GM23338 (cell line): ENCODE results near the gene CEBPG. TPM values are rescaled to one million over a fixed set of nuclear protein-coding genes. Genes with fewer than 3 reads are reported as not detected.

Experiments
- ATAC-seq: fragments of 200-7000 bp; cut with Tn5 transposase; 3 replicates; pipeline ENCODE4 v1.9.1; 2020
- DNase-seq: peaks from one replicate; pipeline ENCODE4 v3.0.0-alpha.2; 2015; ENCODE audit warnings: low spot score
- H2AFZ ChIP-seq: fragments of 200-600 bp; sonication (generic); 2 replicates; pipeline ENCODE4 v1.8.0; 2016; ENCODE audit warnings: antibody characterized with exemption, mild to moderate bottlenecking, moderate library complexity
- H3F3A ChIP-seq: fragments of 200-600 bp; sonication (generic); replicated peaks from 2 replicates; pipeline ENCODE4 v1.8.0; 2017; ENCODE audit warnings: antibody characterized with exemption, mixed run types, low read depth
- H3K27ac ChIP-seq: fragments of 200-600 bp; sonication (generic); 2 replicates; pipeline ENCODE4 v1.6.1; 2016; ENCODE audit warnings: low read depth
- H3K27me3 ChIP-seq: fragments of 200-600 bp; sonication (generic); 2 replicates; pipeline ENCODE4 v1.8.0; 2016; ENCODE audit warnings: mild to moderate bottlenecking, mixed run types, moderate library complexity; ENCODE audit not compliant: insufficient read depth
- H3K36me3 ChIP-seq: fragments of 200-600 bp; sonication (generic); 2 replicates; pipeline ENCODE4 v1.8.0; 2016; ENCODE audit warnings: mild to moderate bottlenecking; ENCODE audit not compliant: insufficient read depth
- H3K4me1 ChIP-seq: fragments of 200-600 bp; sonication (generic); 2 replicates; pipeline ENCODE4 v1.8.0; 2016; ENCODE audit warnings: mild to moderate bottlenecking, moderate library complexity; ENCODE audit not compliant: insufficient read depth
- H3K4me2 ChIP-seq: fragments of 200-600 bp; sonication (generic); 2 replicates; pipeline ENCODE4 v1.7.1; 2017; ENCODE audit warnings: mixed run types
- H3K4me3 ChIP-seq: fragments of 200-600 bp; sonication (generic); 2 replicates; pipeline ENCODE4 v1.6.1; 2016; ENCODE audit warnings: mixed run types
- H3K79me2 ChIP-seq: fragments of 200-600 bp; sonication (generic); replicated peaks from 2 replicates; pipeline ENCODE4 v1.8.0; 2017; ENCODE audit warnings: mild to moderate bottlenecking; ENCODE audit not compliant: insufficient read depth
- H3K9me2 ChIP-seq: fragments of 200-600 bp; sonication (generic); 2 replicates; pipeline ENCODE4 v1.8.0; 2017; ENCODE audit not compliant: insufficient read depth
- H4K20me1 ChIP-seq: fragments of 200-600 bp; sonication (generic); replicated peaks from 2 replicates; pipeline ENCODE4 v1.8.0; 2017; ENCODE audit warnings: mild to moderate bottlenecking; ENCODE audit not compliant: insufficient read depth
- H3K27ac Mint-ChIP-seq: 2 replicates; pipeline ENCODE4 v1.8.0; 2020; ENCODE audit warnings: inconsistent platforms, mild to moderate bottlenecking, moderate library complexity, mixed read lengths
- H3K27me3 Mint-ChIP-seq: 3 replicates; pipeline ENCODE4 v1.8.0; 2022; ENCODE audit warnings: low read depth, mild to moderate bottlenecking, moderate library complexity, mixed read lengths, inconsistent platforms; ENCODE audit not compliant: insufficient read depth, poor library complexity
- H3K36me3 Mint-ChIP-seq: 3 replicates; pipeline ENCODE4 v1.8.0; 2021; ENCODE audit warnings: low read depth, mild to moderate bottlenecking, inconsistent platforms, moderate library complexity, mixed read lengths
- H3K4me1 Mint-ChIP-seq: 3 replicates; pipeline ENCODE4 v1.8.0; 2020; ENCODE audit warnings: mild to moderate bottlenecking, inconsistent platforms, mixed read lengths
- H3K4me3 Mint-ChIP-seq: 3 replicates; pipeline ENCODE4 v1.8.0; 2021; ENCODE audit warnings: moderate library complexity, mild to moderate bottlenecking, inconsistent platforms, mixed read lengths
- H3K9me3 Mint-ChIP-seq: 3 replicates; pipeline ENCODE4 v1.8.0; 2020; ENCODE audit warnings: moderate library complexity, mild to moderate bottlenecking, inconsistent platforms, mixed read lengths
- CREB1 ChIP-seq: fragments of 250-450 bp; sonication (Bioruptor Pico); IDR thresholded peaks from 2 replicates; pipeline ENCODE4 v1.5.0; 2020; ENCODE audit warnings: low read depth, mild to moderate bottlenecking, moderate library complexity
- EZH2phosphoT487 ChIP-seq: fragments of 200-600 bp; sonication (generic); IDR thresholded peaks from one replicate; pipeline ENCODE4 v1.8.1; 2018; ENCODE audit warnings: antibody characterized with exemption; ENCODE audit not compliant: unreplicated experiment
- JUNB ChIP-seq: IDR thresholded peaks from one replicate; pipeline ENCODE4 v1.6.1; 2016; ENCODE audit warnings: antibody characterized with exemption; ENCODE audit not compliant: unreplicated experiment
- ZNF331 ChIP-seq: fragments of 250-450 bp; sonication (Bioruptor Pico); IDR thresholded peaks from 2 replicates; pipeline ENCODE4 v1.5.0; 2020; ENCODE audit warnings: low read depth, mild to moderate bottlenecking, moderate library complexity
- polyA plus RNA-seq: library from polyadenylated mRNA; unstranded; fragments of >200 nt; fragmentation: Nextera tagmentation; extraction: Ambion mirVana; gene quantifications from 2 replicates; pipeline ENCODE4 v1.2.1, GENCODE V29; 2016
- total RNA-seq: library from RNA; depleted of rRNA; stranded (reverse); fragments of >200 nt; shearing (Covaris generic); gene quantifications from 2 replicates; pipeline ENCODE4 v1.2.3, GENCODE V29; 2014
- TF ChIP-seq, protein P1 (sequence below): fragments of 250-450 bp; sonication (Bioruptor Pico); IDR thresholded peaks from 2 replicates; pipeline ENCODE4 v1.5.0; 2020; ENCODE audit warnings: mild to moderate bottlenecking, moderate library complexity
- TF ChIP-seq, protein P2 (sequence below): IDR thresholded peaks from 2 replicates; pipeline ENCODE4 v1.6.1; 2016; ENCODE audit warnings: antibody characterized with exemption
- TF ChIP-seq, protein P3 (sequence below), 2 experiments: fragments of 200-600 bp in 1 of 2; sonication (generic) in 1 of 2; conservative IDR thresholded peaks; 2 replicates each; pipeline versions ENCODE4 v1.5.1 to v1.6.1; 2016 to 2017; ENCODE audit warnings: antibody characterized with exemption in 2 of 2, low read depth in 2 of 2, mild to moderate bottlenecking in 2 of 2, moderate library complexity in 1 of 2
- TF ChIP-seq, protein P4 (sequence below): IDR thresholded peaks from one replicate; pipeline ENCODE4 v1.6.1; 2018; ENCODE audit warnings: antibody characterized with exemption; ENCODE audit not compliant: unreplicated experiment

Gene CEBPG
- total and polyA plus RNA-seq, 2 experiments from 2014 or later, result 25.9 to 50.2 TPM

DNA sequence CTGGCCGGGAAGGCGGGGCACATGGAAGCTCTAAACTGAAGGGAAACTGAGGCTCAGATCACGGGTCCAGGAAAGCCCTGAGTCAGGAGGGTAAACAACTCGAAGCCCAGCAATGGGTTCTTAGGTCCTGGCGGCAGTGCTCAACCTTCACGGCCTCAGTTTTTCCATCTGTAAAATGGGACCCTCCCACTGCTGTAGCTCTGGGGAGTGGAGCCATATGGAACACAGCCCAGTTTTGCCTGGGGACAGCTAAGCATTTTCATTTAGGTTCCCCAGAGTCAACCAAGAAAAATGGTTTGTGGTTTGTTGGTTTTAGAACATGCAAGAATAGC, 30.4 kb downstream of the CEBPG start (continued):
- TF ChIP-seq, protein P1, sequence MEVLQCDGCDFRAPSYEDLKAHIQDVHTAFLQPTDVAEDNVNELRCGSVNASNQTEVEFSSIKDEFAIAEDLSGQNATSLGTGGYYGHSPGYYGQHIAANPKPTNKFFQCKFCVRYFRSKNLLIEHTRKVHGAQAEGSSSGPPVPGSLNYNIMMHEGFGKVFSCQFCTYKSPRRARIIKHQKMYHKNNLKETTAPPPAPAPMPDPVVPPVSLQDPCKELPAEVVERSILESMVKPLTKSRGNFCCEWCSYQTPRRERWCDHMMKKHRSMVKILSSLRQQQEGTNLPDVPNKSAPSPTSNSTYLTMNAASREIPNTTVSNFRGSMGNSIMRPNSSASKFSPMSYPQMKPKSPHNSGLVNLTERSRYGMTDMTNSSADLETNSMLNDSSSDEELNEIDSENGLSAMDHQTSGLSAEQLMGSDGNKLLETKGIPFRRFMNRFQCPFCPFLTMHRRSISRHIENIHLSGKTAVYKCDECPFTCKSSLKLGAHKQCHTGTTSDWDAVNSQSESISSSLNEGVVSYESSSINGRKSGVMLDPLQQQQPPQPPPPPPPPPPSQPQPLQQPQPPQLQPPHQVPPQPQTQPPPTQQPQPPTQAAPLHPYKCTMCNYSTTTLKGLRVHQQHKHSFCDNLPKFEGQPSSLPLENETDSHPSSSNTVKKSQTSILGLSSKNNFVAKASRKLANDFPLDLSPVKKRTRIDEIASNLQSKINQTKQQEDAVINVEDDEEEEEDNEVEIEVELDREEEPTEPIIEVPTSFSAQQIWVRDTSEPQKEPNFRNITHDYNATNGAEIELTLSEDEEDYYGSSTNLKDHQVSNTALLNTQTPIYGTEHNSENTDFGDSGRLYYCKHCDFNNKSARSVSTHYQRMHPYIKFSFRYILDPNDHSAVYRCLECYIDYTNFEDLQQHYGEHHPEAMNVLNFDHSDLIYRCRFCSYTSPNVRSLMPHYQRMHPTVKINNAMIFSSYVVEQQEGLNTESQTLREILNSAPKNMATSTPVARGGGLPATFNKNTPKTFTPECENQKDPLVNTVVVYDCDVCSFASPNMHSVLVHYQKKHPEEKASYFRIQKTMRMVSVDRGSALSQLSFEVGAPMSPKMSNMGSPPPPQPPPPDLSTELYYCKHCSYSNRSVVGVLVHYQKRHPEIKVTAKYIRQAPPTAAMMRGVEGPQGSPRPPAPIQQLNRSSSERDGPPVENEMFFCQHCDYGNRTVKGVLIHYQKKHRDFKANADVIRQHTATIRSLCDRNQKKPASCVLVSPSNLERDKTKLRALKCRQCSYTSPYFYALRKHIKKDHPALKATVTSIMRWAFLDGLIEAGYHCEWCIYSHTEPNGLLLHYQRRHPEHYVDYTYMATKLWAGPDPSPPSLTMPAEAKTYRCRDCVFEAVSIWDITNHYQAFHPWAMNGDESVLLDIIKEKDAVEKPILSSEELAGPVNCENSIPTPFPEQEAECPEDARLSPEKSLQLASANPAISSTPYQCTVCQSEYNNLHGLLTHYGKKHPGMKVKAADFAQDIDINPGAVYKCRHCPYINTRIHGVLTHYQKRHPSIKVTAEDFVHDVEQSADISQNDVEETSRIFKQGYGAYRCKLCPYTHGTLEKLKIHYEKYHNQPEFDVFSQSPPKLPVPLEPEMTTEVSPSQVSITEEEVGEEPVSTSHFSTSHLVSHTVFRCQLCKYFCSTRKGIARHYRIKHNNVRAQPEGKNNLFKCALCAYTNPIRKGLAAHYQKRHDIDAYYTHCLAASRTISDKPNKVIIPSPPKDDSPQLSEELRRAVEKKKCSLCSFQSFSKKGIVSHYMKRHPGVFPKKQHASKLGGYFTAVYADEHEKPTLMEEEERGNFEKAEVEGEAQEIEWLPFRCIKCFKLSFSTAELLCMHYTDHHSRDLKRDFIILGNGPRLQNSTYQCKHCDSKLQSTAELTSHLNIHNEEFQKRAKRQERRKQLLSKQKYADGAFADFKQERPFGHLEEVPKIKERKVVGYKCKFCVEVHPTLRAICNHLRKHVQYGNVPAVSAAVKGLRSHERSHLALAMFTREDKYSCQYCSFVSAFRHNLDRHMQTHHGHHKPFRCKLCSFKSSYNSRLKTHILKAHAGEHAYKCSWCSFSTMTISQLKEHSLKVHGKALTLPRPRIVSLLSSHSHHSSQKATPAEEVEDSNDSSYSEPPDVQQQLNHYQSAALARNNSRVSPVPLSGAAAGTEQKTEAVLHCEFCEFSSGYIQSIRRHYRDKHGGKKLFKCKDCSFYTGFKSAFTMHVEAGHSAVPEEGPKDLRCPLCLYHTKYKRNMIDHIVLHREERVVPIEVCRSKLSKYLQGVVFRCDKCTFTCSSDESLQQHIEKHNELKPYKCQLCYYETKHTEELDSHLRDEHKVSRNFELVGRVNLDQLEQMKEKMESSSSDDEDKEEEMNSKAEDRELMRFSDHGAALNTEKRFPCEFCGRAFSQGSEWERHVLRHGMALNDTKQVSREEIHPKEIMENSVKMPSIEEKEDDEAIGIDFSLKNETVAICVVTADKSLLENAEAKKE (CRISPR knock-in tag), result no peak
- TF ChIP-seq, protein P2, sequence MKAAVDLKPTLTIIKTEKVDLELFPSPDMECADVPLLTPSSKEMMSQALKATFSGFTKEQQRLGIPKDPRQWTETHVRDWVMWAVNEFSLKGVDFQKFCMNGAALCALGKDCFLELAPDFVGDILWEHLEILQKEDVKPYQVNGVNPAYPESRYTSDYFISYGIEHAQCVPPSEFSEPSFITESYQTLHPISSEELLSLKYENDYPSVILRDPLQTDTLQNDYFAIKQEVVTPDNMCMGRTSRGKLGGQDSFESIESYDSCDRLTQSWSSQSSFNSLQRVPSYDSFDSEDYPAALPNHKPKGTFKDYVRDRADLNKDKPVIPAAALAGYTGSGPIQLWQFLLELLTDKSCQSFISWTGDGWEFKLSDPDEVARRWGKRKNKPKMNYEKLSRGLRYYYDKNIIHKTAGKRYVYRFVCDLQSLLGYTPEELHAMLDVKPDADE, result no peak
- TF ChIP-seq ZNF331 (CRISPR knock-in tag) (no peak), EZH2phosphoT487 (no peak), CREB1 (CRISPR knock-in tag) (no peak)

DNA sequence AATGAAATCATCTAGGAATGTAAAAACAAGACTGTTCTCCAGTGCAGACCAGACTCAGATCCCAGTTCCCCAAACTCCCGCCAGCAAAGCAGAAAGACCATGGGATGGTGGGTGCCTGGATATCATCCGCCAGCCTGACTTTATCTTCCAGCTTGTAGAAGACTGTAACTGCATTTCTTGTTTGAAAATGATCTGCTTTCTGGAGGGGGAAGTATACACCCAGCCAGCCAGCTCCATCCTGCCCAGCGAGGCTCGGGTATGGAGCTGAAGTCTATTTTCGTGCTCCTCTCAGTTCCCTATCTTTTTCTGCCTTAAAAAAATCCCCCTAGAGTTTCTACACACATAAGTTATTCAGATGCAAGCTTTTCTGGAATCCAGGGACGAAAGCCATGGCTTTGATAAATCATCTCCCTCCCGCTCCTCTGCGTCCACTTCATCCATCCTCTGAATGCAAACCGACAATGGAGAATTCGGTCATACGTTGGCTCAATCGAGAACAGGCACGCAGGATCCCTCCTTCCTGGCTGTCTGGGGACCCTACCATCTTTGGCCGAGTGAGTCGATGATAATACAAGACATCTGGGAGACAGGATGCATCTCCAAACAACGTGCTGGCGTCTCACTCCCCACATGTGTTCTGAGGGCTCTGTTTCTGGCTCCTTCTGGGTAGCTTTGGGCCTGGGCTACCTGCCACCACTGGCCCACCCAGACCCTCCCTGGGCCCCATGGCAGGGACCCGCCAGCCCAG, 31.2 kb downstream of the CEBPG start:
- no peak overlapping the region for H3K27ac Mint-ChIP-seq
- H2AFZ ChIP-seq, result no peak overlapping the region
- DNase-seq (no peak), ATAC-seq (no peak)
- no peaks in the 10 kb centered on the region for H3K79me2 ChIP-seq
- H3K4me3 Mint-ChIP-seq, result no peak overlapping the region
- peaks cover 7% of the 10 kb centered on the region for H3K4me1 Mint-ChIP-seq
- H3K36me3 ChIP-seq, result no peaks in the 10 kb centered on the region
- H4K20me1 ChIP-seq, result no peaks in the 10 kb centered on the region
- H3K9me3 Mint-ChIP-seq, result no peaks in the 10 kb centered on the region
- no peaks in the 10 kb centered on the region for H3K27me3 ChIP-seq
- H3K9me2 ChIP-seq, result no peaks in the 10 kb centered on the region
- no peak overlapping the region for H3K4me3 ChIP-seq
- no peaks in the 10 kb centered on the region for H3F3A ChIP-seq
- no peak overlapping the region for H3K4me2 ChIP-seq
- no peaks in the 10 kb centered on the region; the same call in 1 of the 2 replicates for H3K4me1 ChIP-seq
- H3K27ac ChIP-seq, result no peak overlapping the region
- H3K36me3 Mint-ChIP-seq, result no peaks in the 10 kb centered on the region
- peaks cover 4% of the 10 kb centered on the region for H3K27me3 Mint-ChIP-seq
- no peak for TF ChIP-seq JUNB
- no peak for TF ChIP-seq EZH2phosphoT487
- TF ChIP-seq, protein P3, sequence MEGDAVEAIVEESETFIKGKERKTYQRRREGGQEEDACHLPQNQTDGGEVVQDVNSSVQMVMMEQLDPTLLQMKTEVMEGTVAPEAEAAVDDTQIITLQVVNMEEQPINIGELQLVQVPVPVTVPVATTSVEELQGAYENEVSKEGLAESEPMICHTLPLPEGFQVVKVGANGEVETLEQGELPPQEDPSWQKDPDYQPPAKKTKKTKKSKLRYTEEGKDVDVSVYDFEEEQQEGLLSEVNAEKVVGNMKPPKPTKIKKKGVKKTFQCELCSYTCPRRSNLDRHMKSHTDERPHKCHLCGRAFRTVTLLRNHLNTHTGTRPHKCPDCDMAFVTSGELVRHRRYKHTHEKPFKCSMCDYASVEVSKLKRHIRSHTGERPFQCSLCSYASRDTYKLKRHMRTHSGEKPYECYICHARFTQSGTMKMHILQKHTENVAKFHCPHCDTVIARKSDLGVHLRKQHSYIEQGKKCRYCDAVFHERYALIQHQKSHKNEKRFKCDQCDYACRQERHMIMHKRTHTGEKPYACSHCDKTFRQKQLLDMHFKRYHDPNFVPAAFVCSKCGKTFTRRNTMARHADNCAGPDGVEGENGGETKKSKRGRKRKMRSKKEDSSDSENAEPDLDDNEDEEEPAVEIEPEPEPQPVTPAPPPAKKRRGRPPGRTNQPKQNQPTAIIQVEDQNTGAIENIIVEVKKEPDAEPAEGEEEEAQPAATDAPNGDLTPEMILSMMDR (conservative IDR thresholded peaks at IDR 0.05; ENCODE audit: low read depth in 2 of 2), result no peak
- TF ChIP-seq ZNF331 (CRISPR knock-in tag), result no peak
- TF ChIP-seq, protein P4, sequence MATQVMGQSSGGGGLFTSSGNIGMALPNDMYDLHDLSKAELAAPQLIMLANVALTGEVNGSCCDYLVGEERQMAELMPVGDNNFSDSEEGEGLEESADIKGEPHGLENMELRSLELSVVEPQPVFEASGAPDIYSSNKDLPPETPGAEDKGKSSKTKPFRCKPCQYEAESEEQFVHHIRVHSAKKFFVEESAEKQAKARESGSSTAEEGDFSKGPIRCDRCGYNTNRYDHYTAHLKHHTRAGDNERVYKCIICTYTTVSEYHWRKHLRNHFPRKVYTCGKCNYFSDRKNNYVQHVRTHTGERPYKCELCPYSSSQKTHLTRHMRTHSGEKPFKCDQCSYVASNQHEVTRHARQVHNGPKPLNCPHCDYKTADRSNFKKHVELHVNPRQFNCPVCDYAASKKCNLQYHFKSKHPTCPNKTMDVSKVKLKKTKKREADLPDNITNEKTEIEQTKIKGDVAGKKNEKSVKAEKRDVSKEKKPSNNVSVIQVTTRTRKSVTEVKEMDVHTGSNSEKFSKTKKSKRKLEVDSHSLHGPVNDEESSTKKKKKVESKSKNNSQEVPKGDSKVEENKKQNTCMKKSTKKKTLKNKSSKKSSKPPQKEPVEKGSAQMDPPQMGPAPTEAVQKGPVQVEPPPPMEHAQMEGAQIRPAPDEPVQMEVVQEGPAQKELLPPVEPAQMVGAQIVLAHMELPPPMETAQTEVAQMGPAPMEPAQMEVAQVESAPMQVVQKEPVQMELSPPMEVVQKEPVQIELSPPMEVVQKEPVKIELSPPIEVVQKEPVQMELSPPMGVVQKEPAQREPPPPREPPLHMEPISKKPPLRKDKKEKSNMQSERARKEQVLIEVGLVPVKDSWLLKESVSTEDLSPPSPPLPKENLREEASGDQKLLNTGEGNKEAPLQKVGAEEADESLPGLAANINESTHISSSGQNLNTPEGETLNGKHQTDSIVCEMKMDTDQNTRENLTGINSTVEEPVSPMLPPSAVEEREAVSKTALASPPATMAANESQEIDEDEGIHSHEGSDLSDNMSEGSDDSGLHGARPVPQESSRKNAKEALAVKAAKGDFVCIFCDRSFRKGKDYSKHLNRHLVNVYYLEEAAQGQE, result no peak
